Uterus (tissue), 2 donors: ENCODE results near the gene MKLN1.

Source experiments
- POLR2A ChIP-seq, 2 donors: fragments of 450-650 bp; IDR thresholded peaks; one replicate each; pipeline ENCODE4 v1.6.1; 2016; ENCODE audit warnings: antibody characterized with exemption in 2 of 2, mild to moderate bottlenecking in 1 of 2, moderate library complexity in 1 of 2
- TF ChIP-seq, protein P1 (sequence below), 4 experiments: fragments of 200-600 bp in 2 of 4; fragments of 450-650 bp in 2 of 4; sonication (generic) in 2 of 4; IDR thresholded peaks; one replicate each; pipeline ENCODE4 v1.5.1; 2016 to 2019; ENCODE audit warnings: antibody characterized with exemption in 4 of 4, mild to moderate bottlenecking in 2 of 4, moderate library complexity in 1 of 4

DNA sequence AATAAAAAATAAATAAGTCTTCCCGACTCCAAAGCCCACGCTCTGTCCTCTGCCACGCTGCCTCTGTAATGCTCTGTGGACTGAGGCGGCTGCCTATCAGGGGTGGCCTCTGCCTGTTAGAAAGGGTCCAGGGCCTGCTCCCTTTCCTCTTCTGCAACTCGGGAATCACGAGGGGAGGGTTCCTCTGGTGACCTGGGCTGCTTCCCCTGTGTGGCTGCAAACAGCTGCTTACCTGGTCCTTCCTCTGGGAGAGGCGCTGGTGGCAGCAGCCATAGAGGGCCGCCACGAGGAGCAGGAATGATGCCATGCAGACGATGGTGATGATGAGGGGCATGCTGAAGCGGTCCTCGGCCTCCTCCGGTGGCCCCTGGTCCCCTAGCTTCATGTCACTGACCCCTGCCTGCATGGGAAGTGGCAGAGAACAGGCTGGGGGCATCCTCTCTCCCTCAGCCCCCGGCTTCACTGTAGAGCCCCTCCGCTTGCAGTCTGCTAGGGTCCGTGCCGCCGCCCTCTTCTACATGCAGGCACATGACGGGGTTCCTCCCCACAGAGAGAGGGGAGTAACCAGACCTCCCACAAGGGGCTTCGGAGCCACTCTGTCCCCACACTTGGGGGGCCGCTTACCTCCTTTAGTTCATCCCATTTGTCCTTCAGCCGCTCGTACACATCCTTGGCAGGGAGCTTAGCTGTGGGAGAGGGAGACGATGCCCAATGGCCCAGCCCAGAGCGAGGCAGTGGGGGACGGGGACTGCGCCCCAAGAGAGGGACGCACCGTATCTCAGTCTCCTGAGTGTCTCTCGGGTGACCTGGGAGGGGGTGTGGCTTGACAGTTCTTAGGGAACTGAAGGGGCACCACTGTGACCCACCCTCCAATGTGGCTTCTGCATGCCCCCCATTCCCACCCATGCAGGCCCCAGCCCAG lies 178.2 kb downstream of the MKLN1 start:
- TF ChIP-seq POLR2A (IDR thresholded peaks at IDR 0.05), result no peak
- TF ChIP-seq, protein P1, sequence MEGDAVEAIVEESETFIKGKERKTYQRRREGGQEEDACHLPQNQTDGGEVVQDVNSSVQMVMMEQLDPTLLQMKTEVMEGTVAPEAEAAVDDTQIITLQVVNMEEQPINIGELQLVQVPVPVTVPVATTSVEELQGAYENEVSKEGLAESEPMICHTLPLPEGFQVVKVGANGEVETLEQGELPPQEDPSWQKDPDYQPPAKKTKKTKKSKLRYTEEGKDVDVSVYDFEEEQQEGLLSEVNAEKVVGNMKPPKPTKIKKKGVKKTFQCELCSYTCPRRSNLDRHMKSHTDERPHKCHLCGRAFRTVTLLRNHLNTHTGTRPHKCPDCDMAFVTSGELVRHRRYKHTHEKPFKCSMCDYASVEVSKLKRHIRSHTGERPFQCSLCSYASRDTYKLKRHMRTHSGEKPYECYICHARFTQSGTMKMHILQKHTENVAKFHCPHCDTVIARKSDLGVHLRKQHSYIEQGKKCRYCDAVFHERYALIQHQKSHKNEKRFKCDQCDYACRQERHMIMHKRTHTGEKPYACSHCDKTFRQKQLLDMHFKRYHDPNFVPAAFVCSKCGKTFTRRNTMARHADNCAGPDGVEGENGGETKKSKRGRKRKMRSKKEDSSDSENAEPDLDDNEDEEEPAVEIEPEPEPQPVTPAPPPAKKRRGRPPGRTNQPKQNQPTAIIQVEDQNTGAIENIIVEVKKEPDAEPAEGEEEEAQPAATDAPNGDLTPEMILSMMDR (IDR thresholded peaks at IDR 0.05), result no peak
